H9 (cell line): Measurements from ENCODE around the gene CHID1. TPM values are rescaled to one million over a fixed set of nuclear protein-coding genes. Genes with fewer than 3 reads are reported as not detected.

Experiments
- DNase-seq: peaks from one replicate; pipeline ENCODE4 v3.0.0-alpha.2; 2017
- H2AFZ ChIP-seq: one replicate; pipeline ENCODE4 v1.6.1; 2013; ENCODE audit warnings: mild to moderate bottlenecking, low read length, control low read depth, moderate library complexity
- H2AK5ac ChIP-seq: 2 replicates; pipeline ENCODE4 v1.6.1; 2013; ENCODE audit warnings: low read length, control low read depth, mixed read lengths; ENCODE audit not compliant: insufficient read length
- H2BK120ac ChIP-seq: one replicate; pipeline ENCODE4 v1.6.1; 2013; ENCODE audit warnings: low read depth, mild to moderate bottlenecking, low read length, control low read depth, inconsistent platforms; ENCODE audit not compliant: poor library complexity, severe bottlenecking
- H2BK12ac ChIP-seq: 2 replicates; pipeline ENCODE4 v1.6.1; 2013; ENCODE audit warnings: low read length, control low read depth, mixed read lengths, low read depth; ENCODE audit not compliant: insufficient read length
- H2BK15ac ChIP-seq: 2 replicates; pipeline ENCODE4 v1.6.1; 2013; ENCODE audit warnings: low read depth, low read length, control low read depth
- H2BK20ac ChIP-seq: one replicate; pipeline ENCODE4 v1.6.1; 2013; ENCODE audit warnings: low read depth, mild to moderate bottlenecking, low read length, control low read depth, inconsistent platforms; ENCODE audit not compliant: poor library complexity, severe bottlenecking
- H2BK5ac ChIP-seq: 2 replicates; pipeline ENCODE4 v1.6.1; 2013; ENCODE audit warnings: low read length, control low read depth, mixed read lengths; ENCODE audit not compliant: insufficient read length
- H3K14ac ChIP-seq: 2 replicates; pipeline ENCODE4 v1.6.1; 2013; ENCODE audit warnings: low read length, control low read depth; ENCODE audit not compliant: insufficient read depth
- H3K18ac ChIP-seq: 2 replicates; pipeline ENCODE4 v1.6.1; 2013; ENCODE audit warnings: low read depth, mild to moderate bottlenecking, mixed read lengths, low read length, control low read depth; ENCODE audit not compliant: insufficient read length
- H3K23ac ChIP-seq: 2 replicates; pipeline ENCODE4 v1.6.1; 2013; ENCODE audit warnings: low read length, control low read depth, mixed read lengths, low read depth; ENCODE audit not compliant: insufficient read length
- H3K23me2 ChIP-seq: 2 replicates; pipeline ENCODE4 v1.6.1; 2013; ENCODE audit warnings: low read depth, mild to moderate bottlenecking, mixed read lengths, low read length, control low read depth; ENCODE audit not compliant: insufficient read length, poor library complexity, severe bottlenecking
- H3K27ac ChIP-seq: 2 replicates; pipeline ENCODE4 v1.5.1; 2013; ENCODE audit warnings: low read length, control low read depth, mixed read lengths, low read depth; ENCODE audit not compliant: insufficient read length
- H3K27me3 ChIP-seq: 2 replicates; pipeline ENCODE4 v1.6.1; 2013; ENCODE audit warnings: low read length, control low read depth, inconsistent platforms; ENCODE audit not compliant: insufficient read depth
- H3K4ac ChIP-seq: 2 replicates; pipeline ENCODE4 v1.6.1; 2013; ENCODE audit warnings: low read depth, mild to moderate bottlenecking, control low read depth, inconsistent platforms, low read length, moderate library complexity
- H3K4me1 ChIP-seq: 2 replicates; pipeline ENCODE4 v1.6.1; 2013; ENCODE audit warnings: low read length, control low read depth, inconsistent platforms; ENCODE audit not compliant: insufficient read depth
- H3K4me2 ChIP-seq: 2 replicates; pipeline ENCODE4 v1.6.1; 2013; ENCODE audit warnings: low read length, control low read depth, mixed read lengths; ENCODE audit not compliant: insufficient read length, insufficient read depth
- H3K56ac ChIP-seq: 2 replicates; pipeline ENCODE4 v1.6.1; 2013; ENCODE audit warnings: low read depth, mild to moderate bottlenecking, mixed read lengths, low read length, control low read depth; ENCODE audit not compliant: insufficient read length
- H3K79me1 ChIP-seq: 2 replicates; pipeline ENCODE4 v1.6.1; 2013; ENCODE audit warnings: low read depth, mild to moderate bottlenecking, moderate library complexity, low read length, control low read depth, inconsistent platforms; ENCODE audit not compliant: insufficient read depth, poor library complexity, severe bottlenecking
- H3K79me2 ChIP-seq: 2 replicates; pipeline ENCODE4 v1.6.1; 2013; ENCODE audit warnings: low read length, control low read depth, inconsistent platforms; ENCODE audit not compliant: insufficient read depth
- H3K9ac ChIP-seq: 2 replicates; pipeline ENCODE4 v1.6.1; 2013; ENCODE audit warnings: low read length, control low read depth, mixed read lengths; ENCODE audit not compliant: insufficient read length; ENCODE audit errors: extremely low read depth
- H3K9me3 ChIP-seq: one replicate; pipeline ENCODE4 v1.6.1; 2013; ENCODE audit warnings: low read depth, low read length, inconsistent platforms; ENCODE audit not compliant: control insufficient read depth
- H3T11ph ChIP-seq: one replicate; pipeline ENCODE4 v1.6.1; 2013; ENCODE audit warnings: mild to moderate bottlenecking, low read length, control low read depth, inconsistent platforms
- H4K20me1 ChIP-seq: one replicate; pipeline ENCODE4 v1.6.1; 2013; ENCODE audit not compliant: control insufficient read depth, insufficient read length, insufficient read depth
- H4K5ac ChIP-seq: 2 replicates; pipeline ENCODE4 v1.6.1; 2013; ENCODE audit warnings: low read depth, mild to moderate bottlenecking, mixed read lengths, low read length, control low read depth; ENCODE audit not compliant: insufficient read length
- H4K8ac ChIP-seq: replicated peaks from 2 replicates; pipeline ENCODE4 v1.6.1; 2013; ENCODE audit warnings: low read length, control low read depth, mixed read lengths, low read depth; ENCODE audit not compliant: insufficient read length
- H4K91ac ChIP-seq: 2 replicates; pipeline ENCODE4 v1.6.1; 2013; ENCODE audit warnings: low read depth, mild to moderate bottlenecking, moderate library complexity, mixed read lengths, low read length, control low read depth; ENCODE audit not compliant: insufficient read length
- H3K27ac Mint-ChIP-seq, 3 experiments: 2 replicates in 2 of 3; 3 replicates in 1 of 3; pipeline ENCODE4 v1.8.0; 2020 to 2021; ENCODE audit warnings: mixed read lengths in 3 of 3, mild to moderate bottlenecking in 1 of 3, moderate library complexity in 1 of 3
- H3K27me3 Mint-ChIP-seq: 2 replicates; pipeline ENCODE4 v1.8.0; 2021; ENCODE audit warnings: low read depth, mild to moderate bottlenecking, moderate library complexity, mixed read lengths
- H3K36me3 Mint-ChIP-seq, 3 experiments: 2 replicates in 2 of 3; 3 replicates in 1 of 3; pipeline ENCODE4 v1.8.0; 2020 to 2021; ENCODE audit warnings: low read depth in 3 of 3, mixed read lengths in 3 of 3; ENCODE audit not compliant: insufficient read depth in 1 of 3
- H3K4me1 Mint-ChIP-seq, 2 experiments: 2 replicates each; pipeline ENCODE4 v1.8.0; 2020; ENCODE audit warnings: mixed read lengths in 2 of 2
- H3K4me3 Mint-ChIP-seq, 2 experiments: 2 replicates in 1 of 2; 3 replicates in 1 of 2; pipeline ENCODE4 v1.8.0; 2020 to 2021; ENCODE audit warnings: mild to moderate bottlenecking in 2 of 2, mixed read lengths in 2 of 2, moderate library complexity in 1 of 2
- H3K9me3 Mint-ChIP-seq, 2 experiments: 2 replicates in 1 of 2; 3 replicates in 1 of 2; pipeline ENCODE4 v1.8.0; 2020; ENCODE audit warnings: mild to moderate bottlenecking in 2 of 2, mixed read lengths in 2 of 2, moderate library complexity in 1 of 2
- CTCF ChIP-seq: fragments of 200-600 bp; sonication (generic); conservative IDR thresholded peaks from 3 replicates; pipeline ENCODE4 v1.8.0; 2021; ENCODE audit warnings: antibody characterized with exemption, mild to moderate bottlenecking
- WGBS: extraction: QIAGEN DNeasy Blood & Tissue Kit; methylation state at CpG from one replicate; pipeline ENCODE4 v1.1.7; 2013; ENCODE audit warnings: missing lambda C conversion rate, low lambda C conversion rate, mixed read lengths; ENCODE audit not compliant: insufficient read length; ENCODE audit errors: extremely low coverage; 5-methylcytosine and 5-hydroxymethylcytosine counted together
- total RNA-seq: library from RNA; stranded (reverse); gene quantifications from 2 replicates; pipeline ENCODE4 v1.2.1, GENCODE V29; 2021

Gene CHID1
- total RNA-seq, 1 experiment from 2014 or later, result 89.4 TPM

DNA sequence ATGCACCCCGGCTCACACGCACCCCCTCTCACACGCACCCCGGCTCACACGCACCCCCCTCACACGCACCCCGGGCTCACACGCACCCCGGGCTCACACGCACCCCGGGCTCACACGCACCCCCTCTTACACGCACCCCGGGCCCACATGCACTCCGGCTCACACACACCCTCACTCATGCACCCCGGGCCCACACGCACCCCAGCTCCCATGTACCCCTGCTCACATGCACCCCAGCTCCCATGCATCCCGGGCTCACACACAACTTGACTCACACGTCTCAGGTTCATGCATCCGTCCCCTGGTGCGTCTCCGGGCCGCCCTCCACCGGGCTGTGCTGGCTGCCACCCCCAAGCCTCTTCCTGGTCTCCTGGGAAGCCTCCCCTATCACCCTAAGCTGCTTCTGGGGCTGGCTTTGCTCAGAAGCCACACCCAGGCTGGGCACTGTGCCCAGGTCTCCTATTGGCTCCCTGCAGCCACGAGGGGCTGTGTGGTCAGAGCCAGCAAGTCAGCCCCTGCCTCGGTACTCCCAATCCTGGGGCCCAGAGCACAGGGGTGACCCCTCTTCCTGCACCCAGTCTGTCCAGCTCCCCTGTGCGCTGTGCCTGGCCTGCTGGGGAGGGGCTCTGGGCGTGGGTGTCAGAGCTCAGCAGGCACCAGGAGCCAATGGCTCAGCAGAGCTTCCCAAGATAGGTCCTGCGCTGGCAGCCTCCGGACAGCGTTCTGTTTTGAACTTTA lies 51.0 kb downstream of the CHID1 start:
- DNase-seq, result no peak
- WGBS, result no CpG with 5 or more reads among the region's 31 CpGs
- H3K36me3 Mint-ChIP-seq, result peaks cover 0 to 13% (median 0%) of the 10 kb centered on the region in 3 experiments; a peak in 3 of 7 replicates
- no peaks in the 10 kb centered on the region for H3K27me3 ChIP-seq
- no peaks in the 10 kb centered on the region for H3K9me3 ChIP-seq
- no peaks in the 10 kb centered on the region for H3K23me2 ChIP-seq
- H2BK15ac ChIP-seq, result no peak overlapping the region
- no peak overlapping the region for H3K23ac ChIP-seq
- no peak overlapping the region for H3K18ac ChIP-seq
- H4K8ac ChIP-seq, result no peak overlapping the region
- H2AK5ac ChIP-seq, result no peak overlapping the region
- no peak for TF ChIP-seq CTCF
- H2AFZ ChIP-seq, result no peak overlapping the region
- no peak overlapping the region for H3K4me2 ChIP-seq
- no peak overlapping the region for H3K27ac ChIP-seq
- no peaks in the 10 kb centered on the region for H3K9me3 Mint-ChIP-seq
- H3K9ac ChIP-seq, result no peak overlapping the region
- H3K56ac ChIP-seq, result no peak overlapping the region
- H2BK120ac ChIP-seq, result no peak overlapping the region
- H3K27me3 Mint-ChIP-seq, result peaks cover 21% of the 10 kb centered on the region
- no peak overlapping the region for H4K5ac ChIP-seq
- no peak overlapping the region for H3K27ac Mint-ChIP-seq
- no peak overlapping the region; the same call in 1 of the 2 replicates for H3K14ac ChIP-seq
- H3K79me1 ChIP-seq, result no peaks in the 10 kb centered on the region
- H3K4ac ChIP-seq, result no peak overlapping the region
- H3K4me1 ChIP-seq, result no peaks in the 10 kb centered on the region; the same call in 1 of the 2 replicates
- no peak overlapping the region for H3T11ph ChIP-seq
- H3K4me3 Mint-ChIP-seq, result no peak overlapping the region
- no peak overlapping the region for H2BK20ac ChIP-seq
- no peak overlapping the region for H4K91ac ChIP-seq
- no peaks in the 10 kb centered on the region for H3K79me2 ChIP-seq
- H4K20me1 ChIP-seq, result no peaks in the 10 kb centered on the region
- H3K4me1 Mint-ChIP-seq, result peaks cover 22 to 67% of the 10 kb centered on the region in 2 experiments
- H2BK5ac ChIP-seq, result no peak overlapping the region
- H2BK12ac ChIP-seq, result no peak overlapping the region
